Nephron (organoid): ENCODE results near the gene PLEKHH2.
"Not testable (repeated sequence)": the region's sequence is repeated elsewhere in the genome, so short reads cannot be mapped to it uniquely, and the experiment has no call there.

Experiments used
- H3K27ac Mint-ChIP-seq, 3 experiments: 2 replicates each; pipeline ENCODE4 v1.8.0; 2020; ENCODE audit warnings: mixed read lengths in 3 of 3, mild to moderate bottlenecking in 2 of 3, moderate library complexity in 1 of 3
- H3K27me3 Mint-ChIP-seq: 2 replicates; pipeline ENCODE4 v1.8.0; 2021; ENCODE audit warnings: low read depth, mild to moderate bottlenecking, moderate library complexity, mixed read lengths
- H3K36me3 Mint-ChIP-seq: 2 replicates; pipeline ENCODE4 v1.8.0; 2020; ENCODE audit warnings: low read depth, mixed read lengths
- H3K4me1 Mint-ChIP-seq: 2 replicates; pipeline ENCODE4 v1.8.0; 2020; ENCODE audit warnings: mixed read lengths
- H3K4me3 Mint-ChIP-seq, 3 experiments: 2 replicates each; pipeline ENCODE4 v1.8.0; 2020; ENCODE audit warnings: mild to moderate bottlenecking in 3 of 3, mixed read lengths in 3 of 3, moderate library complexity in 2 of 3
- H3K9me3 Mint-ChIP-seq: 2 replicates; pipeline ENCODE4 v1.8.0; 2020; ENCODE audit warnings: mixed read lengths
- CTCF ChIP-seq, 3 experiments: fragments of 200-600 bp; sonication (generic); IDR thresholded peaks; one replicate each; pipeline ENCODE4 v1.5.0; 2021; ENCODE audit warnings: antibody characterized with exemption in 3 of 3; ENCODE audit not compliant: unreplicated experiment in 3 of 3

Gene PLEKHH2

GRCh38 chr2:43637030-43637803, at the start of gene PLEKHH2:
Gene PLEKHH2 (plus strand): TSS chr2:43637260. CDS start chr2:43644674, 7,414 bp downstream.
- Mint-ChIP-seq H3K36me3 (no peaks in the 10 kb centered on the region), H3K9me3 (peaks cover 8% of the 10 kb centered on the region), H3K27ac (peak within 1 kb of the TSS; percentile 54 to 75 (median 69)), H3K4me1 (peaks cover 42% of the 10 kb centered on the region), H3K27me3 (peaks cover 6% of the 10 kb centered on the region), H3K4me3 (peak within 1 kb of the TSS; percentile 88 to 94 (median 92))
- no peak for TF ChIP-seq CTCF (IDR thresholded peaks at IDR 0.05; ENCODE audit: unreplicated experiment in 3 of 3)

DNA sequence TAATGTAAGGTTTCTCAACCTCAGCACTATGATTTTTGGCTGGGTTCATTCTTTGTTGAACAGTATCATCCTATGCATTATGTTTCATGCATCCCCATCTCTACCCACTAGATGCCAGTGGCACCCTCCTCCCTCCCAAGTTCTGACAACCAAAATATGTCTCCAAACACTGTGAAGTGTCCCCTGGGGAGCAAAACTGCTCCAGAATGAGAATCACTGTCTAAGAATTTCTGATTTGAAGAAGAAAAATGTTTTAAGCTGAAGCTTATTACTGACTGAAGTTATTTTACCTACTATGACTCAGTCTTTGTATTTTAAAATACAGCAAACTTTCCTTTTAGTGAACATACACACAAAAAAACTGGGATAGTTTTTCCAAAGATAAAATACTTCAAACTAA, 44.6 kb upstream of the PLEKHH2 start:
- Mint-ChIP-seq H3K9me3 (no peaks in the 10 kb centered on the region), H3K4me1 (peaks cover 31% of the 10 kb centered on the region), H3K4me3 (no peak overlapping the region)

GRCh38 chr2:43593254-43593653, 43.8 kb upstream of the PLEKHH2 start:
- H3K27me3 Mint-ChIP-seq: no peaks in the 10 kb centered on the region
- H3K4me3 Mint-ChIP-seq: peak overlapping the region; percentile 67 to 74 (median 69)
- peaks cover 31% of the 10 kb centered on the region for H3K4me1 Mint-ChIP-seq
- no peak overlapping the region for H3K27ac Mint-ChIP-seq
- peaks cover 14% of the 10 kb centered on the region for H3K36me3 Mint-ChIP-seq
- H3K9me3 Mint-ChIP-seq: no peaks in the 10 kb centered on the region
- TF ChIP-seq CTCF (IDR thresholded peaks at IDR 0.05; ENCODE audit: unreplicated experiment in 3 of 3): no peak

More for the DNA sequence above, 44.6 kb upstream of the PLEKHH2 start:
- Mint-ChIP-seq H3K36me3 (peaks cover 22% of the 10 kb centered on the region), H3K27ac (no peak overlapping the region), H3K27me3 (no peaks in the 10 kb centered on the region)
- TF ChIP-seq CTCF (IDR thresholded peaks at IDR 0.05; ENCODE audit: unreplicated experiment in 3 of 3): no peak

GRCh38 chr2:43594875-43595274, 42.2 kb upstream of the PLEKHH2 start:
- Mint-ChIP-seq H3K9me3 (no peaks in the 10 kb centered on the region), H3K27ac (peak overlapping the region; percentile 98 to 99 (median 99)), H3K4me1 (peaks cover 31% of the 10 kb centered on the region), H3K36me3 (peaks cover 3% of the 10 kb centered on the region), H3K27me3 (peaks cover 4% of the 10 kb centered on the region), H3K4me3 (peak overlapping the region; percentile 89 to 97 (median 96))
- TF ChIP-seq CTCF (IDR thresholded peaks at IDR 0.05; ENCODE audit: unreplicated experiment in 3 of 3): no peak

GRCh38 chr2:43595603-43596412, 41.3 kb upstream of the PLEKHH2 start, which contains the start of gene THADA:
Gene THADA (minus strand): TSS chr2:43596038. CDS start chr2:43592392, 3,646 bp downstream.
- H3K27me3 Mint-ChIP-seq: peaks cover 5% of the 10 kb centered on the region
- no peak for TF ChIP-seq CTCF (IDR thresholded peaks at IDR 0.05; ENCODE audit: unreplicated experiment in 3 of 3)
- peaks cover 31% of the 10 kb centered on the region for H3K4me1 Mint-ChIP-seq
- H3K4me3 Mint-ChIP-seq: peak within 1 kb of the TSS; percentile 89 to 97 (median 96)
- no peaks in the 10 kb centered on the region for H3K9me3 Mint-ChIP-seq
- peak within 1 kb of the TSS; percentile 98 to 99 (median 99) for H3K27ac Mint-ChIP-seq
- peaks cover 3% of the 10 kb centered on the region for H3K36me3 Mint-ChIP-seq

DNA sequence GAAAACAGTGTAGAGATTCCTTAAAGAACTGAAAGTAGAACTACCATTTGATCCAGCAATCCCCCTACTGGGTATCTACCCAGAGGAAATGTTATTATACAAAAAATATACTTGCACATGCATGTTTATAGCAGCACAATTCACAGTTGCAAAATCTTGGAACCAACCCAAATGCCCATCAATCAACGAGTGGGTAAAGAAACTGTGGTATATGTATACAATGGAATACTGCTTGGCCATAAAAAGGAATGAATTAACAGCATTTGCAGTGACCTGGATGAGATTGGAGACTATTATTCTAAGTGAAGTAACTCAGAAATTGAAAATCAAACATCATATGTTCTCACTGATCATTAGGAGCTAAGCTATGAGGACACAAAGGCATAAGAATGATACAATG, 36.5 kb upstream of the PLEKHH2 start:
- H3K36me3 Mint-ChIP-seq, H3K27ac Mint-ChIP-seq, H3K4me3 Mint-ChIP-seq, H3K9me3 Mint-ChIP-seq, H3K27me3 Mint-ChIP-seq: not testable (repeated sequence)
- H3K4me1 Mint-ChIP-seq: peaks cover 12% of the 10 kb centered on the region
